ENCODE measurements around the gene PPP2R2C. TPM values are rescaled to one million over a fixed set of nuclear protein-coding genes. Genes with fewer than 3 reads are reported as not detected.

PPP2R2C gene
- total RNA-seq, 1 experiment from 2014 or later, result 8.1 TPM

GRCh38 chr4:6347511-6348045 lies 124.8 kb downstream of the PPP2R2C start:
- Histone ChIP-seq H3K4ac (ENCODE audit: low read depth, low read length) (no peak overlapping the region), H4K20me1 (ENCODE audit: control insufficient read depth, insufficient read depth, insufficient read length) (no peaks in the 10 kb centered on the region), H3K4me1 (ENCODE audit: insufficient read depth, low read length) (no peaks in the 10 kb centered on the region; the same call in 1 of the 2 replicates), H2BK15ac (ENCODE audit: low read depth, low read length) (no peak overlapping the region), H3K56ac (ENCODE audit: insufficient read length, low read depth, low read length) (no peak overlapping the region), H4K5ac (ENCODE audit: insufficient read length, low read depth, low read length) (no peak overlapping the region), H3K4me2 (ENCODE audit: insufficient read depth, insufficient read length, low read length) (no peak overlapping the region), H3K9me3 (ENCODE audit: control insufficient read depth, low read depth, low read length) (no peaks in the 10 kb centered on the region), H3K9ac (ENCODE audit: extremely low read depth, insufficient read length, low read length) (no peak overlapping the region), H2BK12ac (ENCODE audit: insufficient read length, low read depth, low read length) (no peak overlapping the region), H2BK5ac (ENCODE audit: insufficient read length, low read length) (no peak overlapping the region), H3K79me2 (ENCODE audit: insufficient read depth, low read length) (no peaks in the 10 kb centered on the region), H3K14ac (ENCODE audit: insufficient read depth, low read length) (peak overlapping the region; percentile 51; the same call in 1 of the 2 replicates), H3K27me3 (ENCODE audit: insufficient read depth, low read length) (no peaks in the 10 kb centered on the region), H3K23ac (ENCODE audit: insufficient read length, low read depth, low read length) (no peak overlapping the region), H2AFZ (ENCODE audit: low read length) (no peak overlapping the region), H3K23me2 (ENCODE audit: insufficient read length, low read depth, low read length, poor library complexity, severe bottlenecking) (peaks cover 3% of the 10 kb centered on the region), H4K91ac (ENCODE audit: insufficient read length, low read depth, low read length) (no peak overlapping the region), H3K18ac (ENCODE audit: insufficient read length, low read depth, low read length) (no peak overlapping the region), H2BK20ac (ENCODE audit: low read depth, low read length, poor library complexity, severe bottlenecking) (no peak overlapping the region), H2AK5ac (ENCODE audit: insufficient read length, low read length) (no peak overlapping the region), H3T11ph (ENCODE audit: low read length) (no peak overlapping the region), H4K8ac (replicated peaks; ENCODE audit: insufficient read length, low read depth, low read length) (no peak overlapping the region), H3K79me1 (ENCODE audit: insufficient read depth, low read depth, low read length, poor library complexity, severe bottlenecking) (no peaks in the 10 kb centered on the region), H2BK120ac (ENCODE audit: low read depth, low read length, poor library complexity, severe bottlenecking) (no peak overlapping the region), H3K27ac (ENCODE audit: insufficient read length, low read depth, low read length) (no peak overlapping the region)
- Mint-ChIP-seq H3K4me3 (no peak overlapping the region), H3K27me3 (ENCODE audit: low read depth) (peaks cover 1% of the 10 kb centered on the region), H3K27ac (no peak overlapping the region), H3K4me1 (peaks cover 0 to 7% of the 10 kb centered on the region in 2 experiments; a peak in 2 of 4 replicates), H3K36me3 (ENCODE audit: insufficient read depth in 1 of 3, low read depth in 3 of 3) (no peaks in the 10 kb centered on the region), H3K9me3 (no peaks in the 10 kb centered on the region; a peak in 1 of 5 replicates)
- TF ChIP-seq CTCF (conservative IDR thresholded peaks at IDR 0.05), result no peak
- no CpG with 5 or more reads among the region's 17 CpGs for WGBS (ENCODE audit: extremely low coverage, insufficient read length, low lambda C conversion rate)
- DNase-seq, result no peak

All from H9 (cell line).